Ascending aorta (tissue), 2 donors: ENCODE measurements around the gene ASGR1. TPM values are rescaled to one million over a fixed set of nuclear protein-coding genes. Genes with fewer than 3 reads are reported as not detected.

Experiments used
- DNase-seq, 2 donors: peaks; one replicate each; pipeline ENCODE4 v3.0.0-alpha.2; 2019; ENCODE audit warnings: low spot score in 2 of 2
- H3K27ac ChIP-seq, 2 donors: fragments of 200-600 bp; sonication (generic); one replicate each; pipeline ENCODE4 v1.5.1; 2016 to 2017; ENCODE audit warnings: mild to moderate bottlenecking in 1 of 2
- H3K27me3 ChIP-seq: fragments of 200-600 bp; sonication (generic); one replicate; pipeline ENCODE4 v1.5.1; 2017
- H3K36me3 ChIP-seq, 2 donors: fragments of 200-600 bp; sonication (generic); one replicate each; pipeline ENCODE4 v1.5.1; 2016
- H3K4me1 ChIP-seq, 2 donors: fragments of 200-600 bp; sonication (generic); one replicate each; pipeline ENCODE4 v1.5.1; 2016 to 2017; ENCODE audit warnings: mild to moderate bottlenecking in 1 of 2
- H3K4me3 ChIP-seq, 2 donors: fragments of 200-600 bp; sonication (generic); one replicate each; pipeline ENCODE4 v1.5.1; 2016 to 2017; ENCODE audit warnings: mild to moderate bottlenecking in 1 of 2
- H3K9me3 ChIP-seq, 2 donors: fragments of 200-600 bp; sonication (generic); one replicate each; pipeline ENCODE4 v1.5.1; 2016
- CTCF ChIP-seq, 3 experiments: fragments of 200-600 bp in 2 of 3; fragments of 450-650 bp in 1 of 3; sonication (generic) in 2 of 3; IDR thresholded peaks; one replicate each; pipeline ENCODE4 v1.5.1; 2016 to 2019; ENCODE audit warnings: antibody characterized with exemption in 3 of 3, mild to moderate bottlenecking in 1 of 3, moderate library complexity in 1 of 3
- intact Hi-C: fragments of 100-400 bp; cut with DNase I; formaldehyde crosslinking; loops from one replicate; pipeline ENCODE4 v1.15.1; 2023
- total RNA-seq: library from RNA; depleted of rRNA; stranded (reverse); fragments of >200 nt; gene quantifications from one replicate; pipeline ENCODE4 v1.1.0, GENCODE V29; 2016

The ASGR1 gene
- total RNA-seq, 1 donor from 2014 or later, result 3.9 TPM

DNA sequence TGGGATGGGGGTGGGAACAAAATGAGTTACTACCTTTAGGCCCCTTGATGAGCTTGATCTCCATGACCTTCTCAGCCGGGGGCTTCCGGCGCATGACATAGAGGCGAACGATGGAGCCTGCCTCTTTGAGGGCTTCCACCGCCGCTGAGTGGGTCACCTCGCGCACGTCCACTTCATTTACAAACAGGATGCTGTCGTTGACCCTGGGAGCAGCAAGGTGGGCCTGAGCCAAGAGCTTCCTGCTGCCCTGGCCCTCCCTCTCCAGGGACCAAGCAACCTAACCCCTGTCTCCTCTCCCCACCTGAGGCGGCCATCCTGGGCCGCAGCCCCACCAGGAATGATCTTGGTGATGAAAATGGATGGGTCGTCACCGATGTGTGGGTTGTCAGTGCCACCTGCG, 24.2 kb upstream of the ASGR1 start:
- DNase-seq, result no peak
- H3K9me3 ChIP-seq, result no peaks in the 10 kb centered on the region
- no peak overlapping the region for H3K27ac ChIP-seq
- H3K4me1 ChIP-seq, result peaks cover 0 to 10% of the 10 kb centered on the region in 2 donors
- intact Hi-C loops, result no loop called here
- peaks cover 16 to 25% of the 10 kb centered on the region in 2 donors for H3K36me3 ChIP-seq
- no peak for TF ChIP-seq CTCF (IDR thresholded peaks at IDR 0.05)
- H3K27me3 ChIP-seq, result no peaks in the 10 kb centered on the region
- no peak overlapping the region for H3K4me3 ChIP-seq

GRCh38 chr17:7196651-7197401, 17.7 kb upstream of the ASGR1 start:
- no peak overlapping the region for H3K27ac ChIP-seq
- intact Hi-C loops, result no loop called here
- no peak for DNase-seq
- H3K9me3 ChIP-seq, result no peaks in the 10 kb centered on the region
- TF ChIP-seq CTCF (IDR thresholded peaks at IDR 0.05), result no peak
- H3K36me3 ChIP-seq, result peaks cover 45 to 54% of the 10 kb centered on the region in 2 donors
- no peak overlapping the region for H3K4me3 ChIP-seq
- no peaks in the 10 kb centered on the region for H3K27me3 ChIP-seq
- H3K4me1 ChIP-seq, result no peaks in the 10 kb centered on the region

DNA sequence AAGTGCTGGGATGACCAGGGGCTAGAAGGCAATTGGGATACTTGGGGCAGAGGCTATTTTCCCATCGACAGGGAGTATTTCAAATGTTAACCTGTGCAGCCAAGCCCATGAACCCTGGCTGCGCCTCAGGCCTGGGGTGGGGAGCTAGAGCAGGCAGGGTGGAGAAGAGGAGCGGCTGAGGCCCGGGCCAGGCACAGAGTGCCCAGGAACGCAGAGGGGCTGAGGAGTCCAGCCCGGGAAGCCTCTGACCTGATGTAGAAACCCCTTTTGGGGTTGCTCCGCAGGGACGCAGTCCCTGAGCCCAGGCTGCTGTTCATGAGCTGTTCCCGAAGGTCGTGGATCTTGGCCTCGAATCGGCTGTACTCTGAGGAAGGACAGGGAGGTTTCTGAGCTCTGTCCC, 16.8 kb upstream of the ASGR1 start:
- Histone ChIP-seq H3K9me3 (no peaks in the 10 kb centered on the region), H3K36me3 (peaks cover 41 to 53% of the 10 kb centered on the region in 2 donors), H3K4me3 (no peak overlapping the region), H3K4me1 (no peaks in the 10 kb centered on the region), H3K27me3 (no peaks in the 10 kb centered on the region), H3K27ac (no peak overlapping the region)
- intact Hi-C loops, result no loop called here
- DNase-seq, result no peak
- no peak for TF ChIP-seq CTCF (IDR thresholded peaks at IDR 0.05)

- intact Hi-C loops, result no loop called here
- Histone ChIP-seq H3K27me3 (no peaks in the 10 kb centered on the region), H3K4me3 (no peak overlapping the region), H3K36me3 (peaks cover 44 to 53% of the 10 kb centered on the region in 2 donors), H3K27ac (no peak overlapping the region), H3K9me3 (no peaks in the 10 kb centered on the region), H3K4me1 (no peaks in the 10 kb centered on the region)
- TF ChIP-seq CTCF (IDR thresholded peaks at IDR 0.05), result no peak
- no peak for DNase-seq
These were observed 13.2 kb upstream of the ASGR1 start for GRCh38 chr17:7192271-7192937.

DNA sequence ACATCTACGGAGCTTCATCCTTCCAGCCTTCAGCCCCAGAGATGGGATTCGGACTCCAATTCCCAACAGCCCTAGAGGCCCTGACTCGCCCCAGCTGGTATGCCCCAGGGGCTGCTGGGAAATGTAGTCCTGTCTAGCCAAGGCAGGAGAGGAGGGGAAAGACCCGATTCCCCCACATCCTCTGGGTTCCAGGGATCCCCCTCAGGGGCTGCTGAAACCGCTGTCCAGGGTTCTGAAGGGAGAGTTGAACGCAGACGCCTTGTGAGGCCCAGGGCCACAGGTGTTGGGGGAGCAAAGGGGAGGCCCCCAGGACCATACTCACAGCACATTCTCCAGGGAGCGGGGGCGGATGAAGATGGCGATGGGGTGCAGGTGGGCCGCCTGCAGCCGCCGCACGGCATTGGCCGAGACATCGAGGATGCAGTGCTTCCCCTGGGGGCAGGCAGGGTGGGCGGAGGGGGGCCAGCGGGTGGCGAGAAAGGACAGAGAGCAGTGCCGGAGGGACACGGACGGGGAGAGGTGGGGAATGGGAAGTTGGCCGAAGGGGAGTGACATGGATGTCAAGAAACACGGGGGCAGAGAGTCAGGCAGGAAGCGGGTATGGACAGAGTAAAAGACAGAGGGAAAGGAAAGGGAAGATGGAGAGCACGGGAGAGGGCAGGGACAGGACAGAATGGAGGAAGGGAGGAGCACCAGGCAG, 12.6 kb upstream of the ASGR1 start:
- no peak overlapping the region for H3K27ac ChIP-seq
- no peak for DNase-seq
- no peak for TF ChIP-seq CTCF (IDR thresholded peaks at IDR 0.05)

More for the DNA sequence above, 12.6 kb upstream of the ASGR1 start:
- peaks cover 40 to 50% of the 10 kb centered on the region in 2 donors for H3K36me3 ChIP-seq
- H3K4me3 ChIP-seq, result no peak overlapping the region
- no peaks in the 10 kb centered on the region for H3K4me1 ChIP-seq
- no peaks in the 10 kb centered on the region for H3K27me3 ChIP-seq
- no peaks in the 10 kb centered on the region for H3K9me3 ChIP-seq
- intact Hi-C loops, result no loop called here
